CD4-positive, CD25-positive, alpha-beta regulatory T cell (primary cell): ENCODE measurements around the gene RSPH10B. TPM values are rescaled to one million over a fixed set of nuclear protein-coding genes. Genes with fewer than 3 reads are reported as not detected.
"Not testable (repeated sequence)": the region's sequence is repeated elsewhere in the genome, so short reads cannot be mapped to it uniquely, and the experiment has no call there.

ENCODE experiments used
- ATAC-seq, 2 donors: fragments of 150-1000 bp; cut with Tn5 transposase; one replicate each; pipeline ENCODE4 v1.10.0; 2021; ENCODE audit warnings: low read depth in 2 of 2, moderate number of reproducible peaks in 2 of 2, moderate library complexity in 1 of 2
- DNase-seq, 3 donors: peaks; one replicate each; pipeline versions ENCODE4 v3.0.0 to v3.0.0-alpha.2; 2012 to 2022; ENCODE audit warnings: mixed read lengths in 1 of 3
- H3K27ac ChIP-seq: one replicate; pipeline ENCODE4 v1.7.0; 2013; ENCODE audit warnings: mild to moderate bottlenecking, low read length; ENCODE audit not compliant: insufficient read depth, poor library complexity, severe bottlenecking
- H3K27me3 ChIP-seq: one replicate; pipeline ENCODE4 v1.7.0; 2013; ENCODE audit warnings: low read length; ENCODE audit not compliant: control insufficient read depth, insufficient read depth
- H3K36me3 ChIP-seq: one replicate; pipeline ENCODE4 v1.7.0; 2013; ENCODE audit warnings: mild to moderate bottlenecking, low read length, moderate library complexity; ENCODE audit not compliant: control insufficient read depth, insufficient read depth
- H3K4me1 ChIP-seq: 2 replicates; pipeline ENCODE4 v1.7.0; 2013; ENCODE audit warnings: mild to moderate bottlenecking, low read length; ENCODE audit not compliant: insufficient read depth, control insufficient read depth, poor library complexity, severe bottlenecking
- H3K4me3 ChIP-seq: one replicate; pipeline ENCODE4 v1.7.0; 2013; ENCODE audit warnings: low read depth, mild to moderate bottlenecking, low read length, moderate library complexity
- H3K9me3 ChIP-seq, 2 experiments: 1 replicate in 1 of 2; 2 replicates in 1 of 2; pipeline ENCODE4 v1.7.0; 2013; ENCODE audit warnings: low read length in 2 of 2, mild to moderate bottlenecking in 1 of 2, moderate library complexity in 1 of 2; ENCODE audit not compliant: control insufficient read depth in 2 of 2
- H3K27ac Mint-ChIP-seq, 3 donors: one replicate each; pipeline ENCODE4 v1.8.0; 2020 to 2022; ENCODE audit warnings: mild to moderate bottlenecking in 3 of 3, mixed read lengths in 3 of 3, moderate library complexity in 2 of 3
- H3K27me3 Mint-ChIP-seq: one replicate; pipeline ENCODE4 v1.8.0; 2022; ENCODE audit warnings: mild to moderate bottlenecking, mixed read lengths
- H3K36me3 Mint-ChIP-seq: one replicate; pipeline ENCODE4 v1.8.0; 2020; ENCODE audit warnings: mixed read lengths
- H3K4me1 Mint-ChIP-seq, 4 donors: one replicate each; pipeline ENCODE4 v1.8.0; 2020 to 2022; ENCODE audit warnings: mixed read lengths in 4 of 4, mild to moderate bottlenecking in 1 of 4
- H3K4me3 Mint-ChIP-seq, 4 donors: one replicate each; pipeline ENCODE4 v1.8.0; 2020 to 2022; ENCODE audit warnings: mild to moderate bottlenecking in 4 of 4, mixed read lengths in 4 of 4, moderate library complexity in 3 of 4
- H3K9me3 Mint-ChIP-seq, 7 donors: one replicate each; pipeline ENCODE4 v1.8.0; 2020 to 2022; ENCODE audit warnings: mixed read lengths in 7 of 7, mild to moderate bottlenecking in 3 of 7, moderate library complexity in 2 of 7
- polyA plus RNA-seq, 4 donors: library from polyadenylated mRNA; unstranded; fragments of 300-500 nt; fragmentation: Illumina TruSeq; gene quantifications; one replicate each; pipeline ENCODE4 v1.2.3, GENCODE V29; 2021
- total RNA-seq: library from RNA; stranded (reverse); gene quantifications from one replicate; pipeline ENCODE4 v1.2.3, GENCODE V29; 2022

RSPH10B gene
- total and polyA plus RNA-seq, 5 donors from 2014 or later = not detected

DNA sequence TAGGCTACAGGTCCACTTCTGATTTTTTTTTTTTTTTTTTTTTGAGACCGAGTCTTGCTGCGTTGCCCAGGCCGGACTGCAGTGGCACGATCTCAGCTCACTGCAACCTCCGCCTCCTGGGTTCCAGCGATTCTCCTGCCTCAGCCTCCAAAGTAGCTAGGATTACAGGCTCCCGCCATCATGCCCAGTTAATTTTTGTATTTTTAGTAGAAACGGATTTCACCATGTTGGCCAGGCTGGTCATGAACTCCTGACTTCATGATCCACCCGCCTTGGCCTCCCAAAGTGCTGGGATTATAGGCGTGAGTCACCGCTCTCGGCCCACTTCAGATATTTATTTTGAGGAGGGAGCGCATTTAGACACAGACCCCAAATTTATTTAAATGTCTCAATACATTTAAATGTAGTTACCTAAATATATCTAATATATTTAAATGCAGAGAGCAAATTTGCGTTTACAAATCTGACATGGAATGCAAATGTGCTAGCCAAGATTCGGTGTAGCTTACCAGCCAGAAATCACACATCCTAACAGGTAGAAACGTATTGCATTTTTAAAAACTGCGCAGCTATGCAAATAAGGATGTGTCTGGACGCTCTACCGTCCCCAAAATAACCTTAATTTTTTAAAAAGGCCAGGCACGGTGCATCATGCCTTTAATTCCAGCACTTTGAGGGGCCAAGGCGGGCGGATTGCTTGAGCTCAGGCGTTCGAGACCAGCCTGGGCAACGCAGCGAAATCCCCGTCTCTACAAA, 37.5 kb upstream of the RSPH10B start:
- not testable (repeated sequence) for H3K27me3 ChIP-seq, H3K9me3 ChIP-seq, H3K27me3 Mint-ChIP-seq, H3K9me3 Mint-ChIP-seq, ATAC-seq, H3K36me3 ChIP-seq
- Histone ChIP-seq H3K4me1 (peaks cover 11% of the 10 kb centered on the region), H3K27ac (peak overlapping the region; percentile 91), H3K4me3 (peak overlapping the region; percentile 77)
- peak overlapping the region; percentile 52 to 98 (median 92) for H3K4me3 Mint-ChIP-seq
- peaks cover 16% of the 10 kb centered on the region for H3K36me3 Mint-ChIP-seq
- peak in 1 of 3 donors; percentile 11 for DNase-seq
- H3K4me1 Mint-ChIP-seq = peaks cover 10 to 48% (median 35%) of the 10 kb centered on the region in 4 donors
- peak overlapping the region; percentile 14 to 94 (median 22) for H3K27ac Mint-ChIP-seq

DNA sequence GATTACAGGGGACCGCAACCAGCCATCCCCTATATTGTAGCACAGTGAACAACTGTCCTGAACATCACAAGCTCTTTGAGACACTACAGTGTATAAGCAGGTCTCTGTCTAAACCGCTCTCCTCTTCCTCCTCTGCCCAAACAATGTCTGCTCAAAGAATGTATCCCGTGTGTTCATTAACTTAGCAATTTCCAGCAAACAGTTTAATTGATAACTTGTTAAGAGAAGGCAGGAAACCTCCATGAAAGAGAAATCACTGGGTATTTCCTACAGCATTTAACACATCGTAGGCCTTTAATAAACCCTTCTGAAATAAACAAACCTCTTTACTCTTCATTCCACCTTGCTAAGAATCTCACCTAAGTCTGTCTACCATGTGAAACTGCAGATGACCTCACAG, 36.9 kb upstream of the RSPH10B start:
- H3K27ac Mint-ChIP-seq = peak overlapping the region; percentile 4 to 50 (median 22)
- H3K36me3 Mint-ChIP-seq = peaks cover 14% of the 10 kb centered on the region
- ATAC-seq (no peak), DNase-seq (no peak)
- Histone ChIP-seq H3K9me3 (no peaks in the 10 kb centered on the region), H3K36me3 (peaks cover 11% of the 10 kb centered on the region), H3K4me1 (peaks cover 11% of the 10 kb centered on the region), H3K27me3 (no peaks in the 10 kb centered on the region), H3K27ac (peak overlapping the region; percentile 15), H3K4me3 (no peak overlapping the region)
- peak overlapping the region; percentile 52 to 95 (median 77) for H3K4me3 Mint-ChIP-seq
- H3K4me1 Mint-ChIP-seq = peaks cover 5 to 42% (median 30%) of the 10 kb centered on the region in 4 donors
- no peaks in the 10 kb centered on the region for H3K9me3 Mint-ChIP-seq
- H3K27me3 Mint-ChIP-seq = peaks cover 4% of the 10 kb centered on the region

DNA sequence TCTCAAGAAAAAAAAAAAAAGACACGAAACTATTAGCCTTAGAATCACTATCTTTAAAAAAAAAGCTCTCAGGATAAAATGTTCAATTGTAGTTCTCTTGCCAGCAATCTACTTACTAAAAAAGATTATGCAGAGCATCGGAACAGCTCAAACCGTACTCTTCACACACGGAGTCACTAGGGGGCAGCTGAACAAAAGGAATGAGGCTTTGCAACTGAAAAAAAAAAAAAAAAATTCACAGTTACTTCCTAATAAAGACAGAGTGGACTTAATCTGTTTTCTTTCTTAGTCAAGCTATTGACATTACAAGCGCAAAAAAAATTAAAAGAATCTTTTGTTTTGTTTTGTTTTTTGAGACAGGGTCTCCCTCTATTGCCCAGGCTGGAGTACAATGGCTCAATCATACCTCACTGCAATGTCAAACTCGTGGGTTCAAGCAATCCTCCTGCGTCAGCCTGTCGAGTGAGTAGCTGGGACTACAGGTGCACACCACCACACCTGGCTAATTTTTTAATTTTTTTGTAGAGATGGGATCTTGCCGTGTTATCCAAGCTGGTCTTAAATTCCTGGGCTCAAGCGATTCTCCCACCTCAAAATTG, 26.8 kb upstream of the RSPH10B start:
- peaks cover 0 to 3% (median 0%) of the 10 kb centered on the region in 4 donors for H3K4me1 Mint-ChIP-seq
- H3K4me3 Mint-ChIP-seq = no peak overlapping the region
- H3K27ac Mint-ChIP-seq = no peak overlapping the region
- H3K36me3 Mint-ChIP-seq = peaks cover 29% of the 10 kb centered on the region
- Histone ChIP-seq H3K9me3 (no peaks in the 10 kb centered on the region), H3K4me3 (no peak overlapping the region), H3K4me1 (no peaks in the 10 kb centered on the region), H3K36me3 (peaks cover 58% of the 10 kb centered on the region), H3K27me3 (no peaks in the 10 kb centered on the region), H3K27ac (no peak overlapping the region)
- H3K9me3 Mint-ChIP-seq = no peaks in the 10 kb centered on the region
- no peaks in the 10 kb centered on the region for H3K27me3 Mint-ChIP-seq
- peak; percentile 21 to 75 (median 63) for DNase-seq
- peak; percentile 50 to 58 for ATAC-seq

DNA sequence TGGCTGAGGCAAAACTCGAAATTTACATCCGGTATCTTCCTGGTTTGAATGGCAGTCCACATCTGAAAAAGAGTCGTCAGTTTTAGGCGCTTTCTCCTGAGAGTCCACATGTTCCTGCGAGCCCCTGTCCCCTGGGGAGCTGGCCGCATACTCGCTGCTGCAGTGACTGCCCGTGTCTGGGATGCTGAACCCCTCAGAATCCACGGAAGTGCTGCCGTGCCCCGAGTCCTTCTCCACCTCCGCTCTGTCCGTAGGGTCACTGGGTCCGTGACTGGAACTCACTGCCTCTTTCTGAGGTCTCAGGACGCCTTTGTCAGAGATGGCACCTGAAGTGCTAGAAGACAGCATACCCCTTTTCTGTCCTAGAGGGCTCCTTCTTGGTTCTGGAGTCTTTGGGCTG, 16.6 kb upstream of the RSPH10B start:
- H3K36me3 Mint-ChIP-seq = peaks cover 17% of the 10 kb centered on the region
- H3K9me3 Mint-ChIP-seq, H3K27me3 ChIP-seq, H3K27ac ChIP-seq, ATAC-seq, H3K4me1 ChIP-seq, H3K4me3 ChIP-seq, H3K9me3 ChIP-seq, H3K27ac Mint-ChIP-seq, H3K4me3 Mint-ChIP-seq, H3K27me3 Mint-ChIP-seq, DNase-seq, H3K4me1 Mint-ChIP-seq: not testable (repeated sequence)
- H3K36me3 ChIP-seq = peaks cover 22% of the 10 kb centered on the region

DNA sequence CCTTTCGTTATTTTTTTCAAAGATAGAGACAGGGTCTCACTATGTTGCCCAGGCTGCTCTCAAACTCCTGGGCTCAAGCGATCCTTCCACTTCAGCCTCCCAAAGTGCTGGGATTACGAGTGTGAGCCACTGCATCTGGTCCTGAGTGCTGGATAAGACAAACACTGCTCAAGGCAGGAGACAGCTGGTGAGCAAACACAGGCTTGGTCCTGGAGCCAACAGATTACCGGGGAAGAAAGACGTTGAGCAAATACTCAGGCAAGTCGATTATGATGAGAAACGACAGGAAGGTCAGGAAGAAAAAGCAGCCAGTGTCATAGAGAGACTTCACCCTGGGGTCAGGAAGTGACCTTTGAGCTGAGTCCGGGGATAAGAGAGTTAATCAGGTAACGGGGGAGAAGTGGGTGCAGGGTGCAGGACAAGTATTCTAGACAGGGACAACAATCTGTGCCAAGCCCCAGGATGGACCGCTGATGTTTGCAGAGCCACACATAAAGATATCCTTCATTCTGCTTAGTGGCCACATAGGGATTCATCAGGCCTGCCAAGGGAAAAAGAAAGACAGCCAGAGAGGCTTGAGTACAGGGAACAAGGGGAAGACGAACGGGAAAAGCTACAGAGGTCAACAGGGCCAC, 9.3 kb upstream of the RSPH10B start:
- H3K4me3 Mint-ChIP-seq, H3K4me3 ChIP-seq, H3K27me3 ChIP-seq, H3K27me3 Mint-ChIP-seq, H3K9me3 ChIP-seq, H3K4me1 ChIP-seq, H3K36me3 ChIP-seq, H3K27ac Mint-ChIP-seq, H3K9me3 Mint-ChIP-seq, ATAC-seq, H3K4me1 Mint-ChIP-seq, DNase-seq, H3K27ac ChIP-seq: not testable (repeated sequence)
- H3K36me3 Mint-ChIP-seq = peaks cover 10% of the 10 kb centered on the region

DNA sequence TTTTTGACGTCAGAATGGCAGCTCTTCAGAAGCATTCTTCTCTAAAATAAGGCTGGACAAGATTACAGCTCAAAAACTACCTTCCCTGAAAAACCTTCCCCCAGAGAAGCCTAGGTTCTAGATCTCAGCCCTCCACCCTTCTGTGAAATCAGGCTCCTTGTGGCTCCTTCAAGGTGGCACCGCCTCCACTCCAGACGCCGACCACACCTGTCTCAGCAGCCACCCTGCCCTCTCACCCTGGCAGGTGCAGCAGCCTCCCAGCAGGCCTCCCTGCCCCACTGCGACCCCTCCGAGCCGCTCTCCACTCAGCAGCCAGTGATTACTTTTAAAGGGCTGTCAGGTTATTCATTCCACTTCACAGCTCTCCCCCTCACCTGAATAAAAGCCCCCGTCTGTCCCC, 3.1 kb upstream of the RSPH10B start:
- not testable (repeated sequence) for H3K4me1 ChIP-seq, DNase-seq, H3K27ac Mint-ChIP-seq, H3K9me3 Mint-ChIP-seq, H3K4me3 Mint-ChIP-seq, H3K4me3 ChIP-seq, ATAC-seq, H3K9me3 ChIP-seq, H3K36me3 ChIP-seq, H3K27ac ChIP-seq, H3K27me3 Mint-ChIP-seq, H3K36me3 Mint-ChIP-seq, H3K27me3 ChIP-seq, H3K4me1 Mint-ChIP-seq

DNA sequence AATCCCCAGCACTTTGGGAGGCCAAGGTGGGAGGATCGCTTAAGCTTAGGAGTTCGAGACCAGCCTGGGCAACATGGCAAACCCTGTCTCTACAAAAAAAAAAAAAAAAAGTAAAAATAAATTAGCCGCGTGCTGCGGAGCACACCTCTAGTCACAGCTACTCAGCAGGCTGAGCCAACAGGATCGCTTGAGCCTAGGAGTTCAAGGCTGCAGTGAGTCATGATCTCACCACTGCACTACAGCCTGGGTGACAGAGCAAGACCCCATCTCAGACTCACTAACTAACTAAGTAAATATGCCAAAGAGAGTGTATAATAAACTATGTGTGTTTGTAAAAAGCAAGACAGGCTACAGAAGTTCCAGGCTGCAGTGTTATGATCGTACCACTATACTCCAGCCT, 6.7 kb downstream of the RSPH10B start:
- H3K27ac Mint-ChIP-seq, ATAC-seq, H3K9me3 ChIP-seq: not testable (repeated sequence)

More for the DNA sequence above, 6.7 kb downstream of the RSPH10B start:
- not testable (repeated sequence) for H3K4me1 ChIP-seq, H3K4me1 Mint-ChIP-seq, DNase-seq, H3K9me3 Mint-ChIP-seq, H3K27ac ChIP-seq, H3K27me3 ChIP-seq, H3K36me3 ChIP-seq, H3K4me3 Mint-ChIP-seq, H3K27me3 Mint-ChIP-seq, H3K36me3 Mint-ChIP-seq, H3K4me3 ChIP-seq
